GM12873 (cell line): ENCODE measurements around the gene EIF5B.

Experiments
- TF ChIP-seq, protein P1 (sequence below): IDR thresholded peaks from 2 replicates; pipeline ENCODE4 v1.5.1; 2012; ENCODE audit warnings: low read depth, mild to moderate bottlenecking, moderate library complexity, low read length, control low read depth; ENCODE audit not compliant: insufficient read depth; ENCODE audit errors: missing control alignments

Gene EIF5B

DNA sequence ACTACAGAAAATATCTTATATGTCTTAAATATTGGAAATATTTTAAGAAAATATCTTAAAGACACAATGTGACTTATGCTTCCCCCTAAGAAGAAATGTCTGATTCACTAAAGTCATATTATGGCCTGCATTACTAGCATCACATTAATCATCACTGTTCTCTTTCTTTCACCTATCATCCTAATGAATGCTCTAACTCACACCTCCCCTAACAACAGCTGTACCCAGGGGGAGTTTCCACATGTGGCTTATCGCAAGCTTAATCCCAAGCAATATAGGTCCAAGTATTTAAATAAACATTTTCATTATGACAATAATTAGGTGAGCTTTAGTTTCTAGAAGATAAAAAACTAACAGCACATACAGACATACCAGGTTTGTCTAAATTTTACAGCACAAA, 113.0 kb downstream of the EIF5B start:
- TF ChIP-seq, protein P1, sequence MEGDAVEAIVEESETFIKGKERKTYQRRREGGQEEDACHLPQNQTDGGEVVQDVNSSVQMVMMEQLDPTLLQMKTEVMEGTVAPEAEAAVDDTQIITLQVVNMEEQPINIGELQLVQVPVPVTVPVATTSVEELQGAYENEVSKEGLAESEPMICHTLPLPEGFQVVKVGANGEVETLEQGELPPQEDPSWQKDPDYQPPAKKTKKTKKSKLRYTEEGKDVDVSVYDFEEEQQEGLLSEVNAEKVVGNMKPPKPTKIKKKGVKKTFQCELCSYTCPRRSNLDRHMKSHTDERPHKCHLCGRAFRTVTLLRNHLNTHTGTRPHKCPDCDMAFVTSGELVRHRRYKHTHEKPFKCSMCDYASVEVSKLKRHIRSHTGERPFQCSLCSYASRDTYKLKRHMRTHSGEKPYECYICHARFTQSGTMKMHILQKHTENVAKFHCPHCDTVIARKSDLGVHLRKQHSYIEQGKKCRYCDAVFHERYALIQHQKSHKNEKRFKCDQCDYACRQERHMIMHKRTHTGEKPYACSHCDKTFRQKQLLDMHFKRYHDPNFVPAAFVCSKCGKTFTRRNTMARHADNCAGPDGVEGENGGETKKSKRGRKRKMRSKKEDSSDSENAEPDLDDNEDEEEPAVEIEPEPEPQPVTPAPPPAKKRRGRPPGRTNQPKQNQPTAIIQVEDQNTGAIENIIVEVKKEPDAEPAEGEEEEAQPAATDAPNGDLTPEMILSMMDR: no peak
